Ectodermal cell (in vitro differentiated cells): ENCODE measurements around the gene DDOST. TPM values are rescaled to one million over a fixed set of nuclear protein-coding genes. Genes with fewer than 3 reads are reported as not detected.

Experiments
- H3K27ac ChIP-seq: 2 replicates; pipeline ENCODE4 v1.7.0; 2013; ENCODE audit warnings: mild to moderate bottlenecking, low read depth, low read length; ENCODE audit not compliant: insufficient read depth, poor library complexity, severe bottlenecking
- H3K27me3 ChIP-seq: 2 replicates; pipeline ENCODE4 v1.7.0; 2013; ENCODE audit warnings: mild to moderate bottlenecking, low read length; ENCODE audit not compliant: insufficient read depth, control insufficient read depth, poor library complexity, severe bottlenecking
- H3K36me3 ChIP-seq: one replicate; pipeline ENCODE4 v1.7.0; 2013; ENCODE audit warnings: low read length; ENCODE audit not compliant: control insufficient read depth, insufficient read depth
- H3K4me1 ChIP-seq: one replicate; pipeline ENCODE4 v1.7.0; 2013; ENCODE audit warnings: low read length; ENCODE audit not compliant: control insufficient read depth, insufficient read depth
- H3K4me3 ChIP-seq: 2 replicates; pipeline ENCODE4 v1.7.0; 2013; ENCODE audit warnings: low read depth, low read length, control low read depth; ENCODE audit not compliant: insufficient read depth
- H3K9me3 ChIP-seq: 2 replicates; pipeline ENCODE4 v1.7.0; 2013; ENCODE audit warnings: mild to moderate bottlenecking, low read length, moderate library complexity; ENCODE audit not compliant: control insufficient read depth
- WGBS, 2 experiments: methylation state at CpG; one replicate each; pipeline ENCODE4 v1.1.7; 2013; ENCODE audit warnings: missing lambda C conversion rate in 2 of 2; 5-methylcytosine and 5-hydroxymethylcytosine counted together
- polyA plus RNA-seq, 4 experiments: library from polyadenylated mRNA; stranded (reverse); fragments of 50-300 nt; gene quantifications; one replicate each; pipeline ENCODE4 v1.2.3, GENCODE V29; 2013

DDOST gene
- 243 TPM for polyA plus RNA-seq (2013, experiment 1 of 4)
- polyA plus RNA-seq (2013, experiment 2 of 4), result 233 TPM
- polyA plus RNA-seq (2013, experiment 3 of 4), result 157 TPM
- 183 TPM for polyA plus RNA-seq (2013, experiment 4 of 4)

GRCh38 chr1:20661207-20662109 is at the start of gene DDOST:
DDOST (minus strand) TSS chr1:20661369; CDS start chr1:20661350, 19 bp downstream.
- H3K4me3 ChIP-seq, result peak within 1 kb of the TSS; percentile 84
- peaks cover 10% of the 10 kb centered on the region for H3K36me3 ChIP-seq
- 3% methylated on average over 58 of the region's 58 CpGs for WGBS, 2 experiments
- H3K9me3 ChIP-seq, result no peaks in the 10 kb centered on the region
- H3K27me3 ChIP-seq, result no peaks in the 10 kb centered on the region
- peaks cover 18% of the 10 kb centered on the region for H3K4me1 ChIP-seq
- peak within 1 kb of the TSS; percentile 16 for H3K27ac ChIP-seq

DNA sequence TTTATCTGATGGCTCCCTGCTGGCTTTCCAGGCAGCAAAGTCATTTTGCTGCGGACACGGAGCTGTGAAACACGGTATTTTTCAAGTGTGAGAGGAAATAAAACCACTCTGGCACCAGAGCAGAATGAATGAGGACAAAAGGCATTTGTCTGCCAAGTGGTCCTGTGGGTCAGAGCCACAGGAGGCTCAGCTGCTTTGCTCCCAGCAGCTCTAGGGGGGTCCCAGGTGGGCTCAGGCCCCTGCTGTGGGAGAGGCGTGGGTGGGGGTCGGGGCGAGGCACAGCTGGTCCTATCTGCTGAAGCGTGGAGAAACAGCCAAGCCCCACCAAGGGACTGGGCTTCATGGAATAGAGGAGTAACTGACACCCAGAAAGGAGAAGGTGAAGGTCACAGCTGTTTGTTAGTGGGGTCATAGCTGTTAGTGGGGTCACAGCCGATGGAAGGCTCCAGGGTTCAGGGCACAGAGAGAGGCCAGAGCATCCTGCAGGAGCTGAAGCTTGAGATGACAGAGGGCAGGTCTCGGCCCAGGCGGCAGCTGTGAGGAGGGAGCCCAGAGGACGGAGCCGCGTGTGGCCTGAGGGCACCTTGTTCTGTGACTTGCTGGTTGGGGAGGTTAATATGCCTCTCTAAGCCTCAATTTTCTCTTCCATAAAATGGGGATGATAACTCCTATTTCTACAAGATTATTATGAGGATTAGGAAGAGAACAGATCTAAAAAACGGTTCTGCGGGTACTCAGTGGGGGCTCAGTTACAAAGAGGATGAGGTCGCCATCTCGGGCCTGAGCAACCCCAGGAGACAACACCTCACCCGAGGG is 49.5 kb upstream of the DDOST start:
- Histone ChIP-seq H3K27me3 (no peaks in the 10 kb centered on the region), H3K27ac (peak overlapping the region; percentile 69), H3K4me1 (peaks cover 12% of the 10 kb centered on the region), H3K9me3 (no peaks in the 10 kb centered on the region), H3K4me3 (no peak overlapping the region), H3K36me3 (no peaks in the 10 kb centered on the region)
- 83 to 86% methylated on average over 18 of the region's 18 CpGs for WGBS, 2 experiments

GRCh38 chr1:20709868-20710267 is 48.7 kb upstream of the DDOST start:
- H3K4me1 ChIP-seq, result peaks cover 12% of the 10 kb centered on the region
- H3K27me3 ChIP-seq, result no peaks in the 10 kb centered on the region
- H3K9me3 ChIP-seq, result no peaks in the 10 kb centered on the region
- WGBS, 2 experiments, result 95 to 98% methylated on average over 3 of the region's 3 CpGs
- H3K36me3 ChIP-seq, result no peaks in the 10 kb centered on the region
- no peak overlapping the region for H3K4me3 ChIP-seq
- H3K27ac ChIP-seq, result no peak overlapping the region

DNA sequence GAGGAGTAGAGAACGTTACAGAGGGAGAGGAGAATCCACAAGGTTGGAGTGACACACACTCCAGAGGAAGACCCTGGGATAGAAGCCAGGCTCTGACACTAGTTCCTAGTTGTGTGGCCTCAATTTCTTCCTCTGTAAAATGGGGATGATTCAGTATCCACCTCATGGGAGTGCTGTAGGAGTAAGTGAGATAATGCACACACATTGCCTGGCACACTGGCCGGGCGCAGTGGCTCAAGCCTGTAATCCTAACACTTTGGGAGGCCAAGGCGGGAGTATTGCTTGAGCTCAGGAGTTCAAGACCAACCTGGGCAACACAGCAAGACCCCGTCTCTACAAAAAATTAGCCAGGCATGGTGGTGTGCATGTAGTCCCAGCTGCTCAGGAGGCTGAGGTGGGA is 47.7 kb upstream of the DDOST start:
- no peaks in the 10 kb centered on the region for H3K9me3 ChIP-seq
- H3K36me3 ChIP-seq, result no peaks in the 10 kb centered on the region
- 87 to 88% methylated on average over 5 of the region's 5 CpGs for WGBS, 2 experiments
- no peak overlapping the region for H3K27ac ChIP-seq
- peaks cover 12% of the 10 kb centered on the region for H3K4me1 ChIP-seq
- H3K4me3 ChIP-seq, result no peak overlapping the region
- H3K27me3 ChIP-seq, result no peaks in the 10 kb centered on the region

- Histone ChIP-seq H3K27ac (no peak overlapping the region), H3K9me3 (no peaks in the 10 kb centered on the region), H3K36me3 (no peaks in the 10 kb centered on the region), H3K4me1 (peaks cover 12% of the 10 kb centered on the region), H3K27me3 (no peaks in the 10 kb centered on the region), H3K4me3 (no peak overlapping the region)
- 90 to 92% methylated on average over 6 of the region's 6 CpGs for WGBS, 2 experiments
Observed at GRCh38 chr1:20708057-20708456, 46.9 kb upstream of the DDOST start.

DNA sequence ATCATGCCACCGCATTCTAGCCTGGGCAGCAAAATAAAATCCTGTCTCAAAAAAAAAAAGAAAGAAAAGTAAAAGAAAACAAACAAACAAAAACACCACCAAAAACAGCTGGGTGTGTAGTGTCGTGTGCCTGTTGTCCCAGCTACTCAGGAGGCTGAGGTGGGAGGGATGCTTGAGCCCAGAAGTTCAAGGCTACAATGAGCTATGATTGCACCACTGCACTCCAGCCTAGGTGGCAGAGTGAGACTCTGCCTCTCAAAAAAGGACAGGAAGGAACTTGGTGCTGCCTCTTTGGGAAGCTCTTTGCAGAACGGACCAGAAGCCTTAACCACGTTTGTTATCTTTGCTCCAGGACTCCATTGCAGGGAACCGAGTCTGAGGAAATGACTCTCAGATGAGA is 45.7 kb upstream of the DDOST start:
- WGBS, 2 experiments, result 90 to 91% methylated on average over 5 of the region's 5 CpGs
- Histone ChIP-seq H3K4me1 (peaks cover 8% of the 10 kb centered on the region), H3K36me3 (no peaks in the 10 kb centered on the region), H3K9me3 (no peaks in the 10 kb centered on the region), H3K27me3 (no peaks in the 10 kb centered on the region), H3K27ac (no peak overlapping the region), H3K4me3 (no peak overlapping the region)

DNA sequence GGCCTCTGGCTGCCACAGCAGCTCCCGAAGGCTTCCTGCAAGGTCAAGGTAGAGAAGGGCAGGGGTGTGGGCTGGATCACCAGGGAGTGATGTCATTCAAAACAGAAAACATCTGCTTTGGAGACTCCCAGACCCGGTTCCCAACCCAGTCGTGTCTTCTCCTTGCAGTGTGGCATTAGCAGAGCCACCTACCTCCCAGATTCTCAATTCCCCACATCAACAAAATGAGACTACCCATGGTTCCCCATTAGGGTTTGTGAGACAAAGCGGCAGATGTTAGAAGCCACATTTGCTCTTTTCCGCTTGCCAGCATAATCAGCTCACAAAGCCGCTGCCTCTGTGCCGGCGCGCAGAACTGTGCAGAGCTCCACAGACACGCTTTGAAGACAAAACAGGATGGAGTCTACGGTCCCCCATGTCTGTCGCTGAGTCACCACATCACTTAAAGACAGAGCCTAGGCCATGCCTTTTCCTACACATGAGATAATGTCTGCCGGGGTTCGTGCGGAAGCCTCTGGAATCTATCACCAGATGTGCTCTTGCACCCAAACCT is 44.1 kb upstream of the DDOST start:
- Histone ChIP-seq H3K9me3 (no peaks in the 10 kb centered on the region), H3K27me3 (no peaks in the 10 kb centered on the region), H3K27ac (no peak overlapping the region), H3K4me1 (no peaks in the 10 kb centered on the region), H3K4me3 (no peak overlapping the region), H3K36me3 (no peaks in the 10 kb centered on the region)
- WGBS, 2 experiments, result 94 to 96% methylated on average over 15 of the region's 15 CpGs

GRCh38 chr1:20704390-20705202 is 43.4 kb upstream of the DDOST start:
- Histone ChIP-seq H3K9me3 (no peaks in the 10 kb centered on the region), H3K4me3 (no peak overlapping the region), H3K36me3 (no peaks in the 10 kb centered on the region), H3K27me3 (no peaks in the 10 kb centered on the region), H3K27ac (no peak overlapping the region), H3K4me1 (no peaks in the 10 kb centered on the region)
- 96% methylated on average over 41 of the region's 41 CpGs for WGBS, 2 experiments

DNA sequence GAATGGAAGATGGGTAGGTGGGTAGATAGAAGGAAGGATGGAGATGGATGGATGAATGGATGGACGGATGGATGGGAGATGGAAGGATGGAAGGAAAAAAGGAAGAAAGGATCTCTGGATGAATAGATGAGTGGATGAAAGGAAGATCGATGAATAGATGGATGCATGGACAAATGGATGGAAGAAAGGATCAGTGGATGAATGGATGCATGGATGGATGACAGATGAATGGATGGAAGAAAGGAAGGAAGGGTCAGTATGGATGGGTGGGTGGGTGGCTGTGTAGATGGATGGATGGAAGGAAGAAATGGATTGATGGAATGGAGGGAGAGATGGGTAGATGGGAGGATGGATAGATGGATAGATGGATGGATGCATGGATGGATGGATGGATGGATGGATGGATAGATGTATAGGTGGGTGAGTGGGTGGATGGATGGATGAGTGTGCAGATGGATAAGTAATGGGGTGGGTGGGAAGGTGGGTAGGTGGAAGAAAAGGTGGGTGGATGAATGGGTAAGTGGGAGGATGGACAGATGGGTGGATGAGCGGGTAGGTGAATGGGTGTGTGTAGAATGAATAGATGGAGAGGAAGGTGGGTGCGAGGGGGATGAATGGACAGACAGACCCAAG is 42.1 kb upstream of the DDOST start:
- Histone ChIP-seq H3K4me3 (no peak overlapping the region), H3K9me3 (no peaks in the 10 kb centered on the region), H3K4me1 (no peaks in the 10 kb centered on the region), H3K27ac (no peak overlapping the region), H3K36me3 (no peaks in the 10 kb centered on the region), H3K27me3 (no peaks in the 10 kb centered on the region)
- WGBS, 2 experiments, result 83 to 85% methylated on average over 4 of the region's 4 CpGs
